GM11168 (cell line): ENCODE data around the gene GLI3.

ENCODE experiments used
- in situ Hi-C: fragments of 300-500 bp; cut with MboI; formaldehyde crosslinking; loops from one replicate; pipeline ENCODE4 v1.12.0; 2022; ENCODE audit warnings: low sequenced_read_pairs; ENCODE audit not compliant: unreplicated experiment

Gene GLI3

GRCh38 chr7:42115795-42116194 is 121.2 kb downstream of the GLI3 start:
- in situ Hi-C loops: no loop called here

- in situ Hi-C loops: no loop called here
These were observed 126.7 kb downstream of the GLI3 start for GRCh38 chr7:42110333-42110732.

- in situ Hi-C loops: no loop called here
These were observed 128.0 kb downstream of the GLI3 start for GRCh38 chr7:42108803-42109528.

- in situ Hi-C loops: no loop called here
These were observed 129.3 kb downstream of the GLI3 start for GRCh38 chr7:42107484-42108240.

- in situ Hi-C loops: no loop called here
These were observed 130.4 kb downstream of the GLI3 start for GRCh38 chr7:42106562-42106961.

GRCh38 chr7:42105554-42106358 is 131.3 kb downstream of the GLI3 start:
- in situ Hi-C loops: no loop called here

GRCh38 chr7:42104694-42105093 is 132.3 kb downstream of the GLI3 start:
- in situ Hi-C loops: no loop called here

- in situ Hi-C loops: no loop called here
These were observed 132.8 kb downstream of the GLI3 start for GRCh38 chr7:42104231-42104630.

GRCh38 chr7:42103456-42103855 is 133.6 kb downstream of the GLI3 start:
- in situ Hi-C loops: no loop called here

GRCh38 chr7:42103020-42103419 is 134.0 kb downstream of the GLI3 start:
- in situ Hi-C loops: no loop called here

- in situ Hi-C loops: no loop called here
These were observed 134.7 kb downstream of the GLI3 start for GRCh38 chr7:42102301-42102700.

GRCh38 chr7:42100156-42100508 is 136.9 kb downstream of the GLI3 start:
- in situ Hi-C loops: no loop called here

GRCh38 chr7:42099470-42100155 is 137.4 kb downstream of the GLI3 start:
- in situ Hi-C loops: no loop called here

- in situ Hi-C loops: no loop called here
These were observed 137.9 kb downstream of the GLI3 start for GRCh38 chr7:42099066-42099465.

- in situ Hi-C loops: no loop called here
These were observed 139.3 kb downstream of the GLI3 start for GRCh38 chr7:42097752-42098151.

- in situ Hi-C loops: no loop called here
These were observed 140.1 kb downstream of the GLI3 start for GRCh38 chr7:42096681-42097561.

- in situ Hi-C loops: no loop called here
These were observed 140.7 kb downstream of the GLI3 start for GRCh38 chr7:42096268-42096667.

GRCh38 chr7:42095791-42096190 is 141.2 kb downstream of the GLI3 start:
- in situ Hi-C loops: no loop called here

GRCh38 chr7:42093349-42093905 is 143.6 kb downstream of the GLI3 start:
- in situ Hi-C loops: no loop called here
